Raji (cell line): ENCODE data around the gene ELMO3.

Experiments
- POLR2A ChIP-seq: IDR thresholded peaks from 2 replicates; pipeline ENCODE4 v1.6.1; 2011; ENCODE audit warnings: low read depth, low read length, control low read depth; ENCODE audit not compliant: insufficient read depth

Gene ELMO3

GRCh38 chr16:67184453-67184994, 14.4 kb upstream of the ELMO3 start:
- no peak for TF ChIP-seq POLR2A

GRCh38 chr16:67184995-67185650, 13.8 kb upstream of the ELMO3 start:
- TF ChIP-seq POLR2A: no peak

DNA sequence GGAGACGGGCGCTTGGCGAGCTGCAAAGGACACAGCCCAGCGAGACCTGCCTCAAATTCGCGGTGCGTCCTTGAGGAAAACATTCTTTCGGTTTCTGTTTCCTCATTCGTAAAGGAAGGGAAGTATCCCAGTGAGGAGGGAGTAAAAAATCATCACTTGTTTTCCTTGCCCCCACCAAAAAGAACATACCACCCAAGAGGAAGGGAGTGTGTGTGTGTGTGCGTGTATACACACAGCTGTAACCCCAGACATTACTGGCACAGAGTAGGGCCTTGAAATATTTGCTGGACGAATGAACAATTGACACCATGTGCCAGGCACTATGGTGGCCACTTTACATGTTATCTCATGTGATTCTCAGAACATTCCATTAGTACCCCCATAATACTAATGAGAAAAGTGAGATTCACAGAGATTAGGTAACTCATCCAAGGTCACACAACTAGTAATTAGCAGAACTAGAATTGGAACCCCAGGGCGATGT, 13.2 kb upstream of the ELMO3 start:
- TF ChIP-seq POLR2A: no peak

DNA sequence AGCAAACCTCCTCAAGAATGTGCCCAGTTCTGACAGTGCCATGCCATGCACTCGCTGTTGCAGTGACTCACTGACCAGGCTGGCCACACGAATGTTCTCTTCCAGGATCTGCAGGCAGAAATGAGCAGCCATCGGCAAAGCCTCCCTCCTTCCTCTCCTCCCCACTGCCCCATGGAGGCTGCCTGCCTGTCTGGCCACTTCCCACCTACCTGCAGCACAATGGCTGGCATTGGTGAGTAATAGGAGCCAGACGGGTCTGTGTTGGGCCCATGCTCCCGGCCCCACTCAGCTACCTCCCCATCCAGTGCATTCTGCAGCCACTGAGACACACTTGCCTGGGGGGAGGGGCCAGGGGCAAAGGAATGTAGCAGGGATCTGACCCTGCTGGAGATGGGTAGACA, 12.4 kb upstream of the ELMO3 start:
- TF ChIP-seq POLR2A: no peak

- TF ChIP-seq POLR2A: no peak
Measured at GRCh38 chr16:67187175-67187890, 11.6 kb upstream of the ELMO3 start.

DNA sequence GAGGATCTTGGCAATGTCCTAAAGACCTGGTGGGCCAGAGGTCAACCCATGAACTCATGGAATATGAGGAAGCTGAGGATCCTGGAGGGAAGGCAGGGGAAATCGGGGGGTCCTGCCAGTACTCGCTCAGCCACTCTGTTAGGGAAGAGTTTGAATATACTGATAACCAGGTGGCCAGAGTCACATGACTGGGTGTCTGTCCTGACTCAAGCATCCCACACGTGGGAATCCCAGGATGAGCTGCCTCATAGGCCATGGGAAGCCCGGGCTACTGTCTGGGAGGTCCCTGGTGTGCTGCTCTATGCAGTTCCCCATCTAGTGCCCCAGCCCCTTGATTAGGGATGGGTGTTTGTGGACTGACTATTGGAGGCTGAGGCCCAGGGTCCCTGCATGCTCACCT, 10.6 kb upstream of the ELMO3 start:
- no peak for TF ChIP-seq POLR2A

GRCh38 chr16:67188798-67189197, 10.1 kb upstream of the ELMO3 start:
- no peak for TF ChIP-seq POLR2A

- no peak for TF ChIP-seq POLR2A
Measured at GRCh38 chr16:67190041-67190440, 8.9 kb upstream of the ELMO3 start, which contains the start of gene EXOC3L1. Gene EXOC3L1, minus strand, starts transcription at chr16:67190136. Its CDS starts 460 bp downstream, at chr16:67189676.

DNA sequence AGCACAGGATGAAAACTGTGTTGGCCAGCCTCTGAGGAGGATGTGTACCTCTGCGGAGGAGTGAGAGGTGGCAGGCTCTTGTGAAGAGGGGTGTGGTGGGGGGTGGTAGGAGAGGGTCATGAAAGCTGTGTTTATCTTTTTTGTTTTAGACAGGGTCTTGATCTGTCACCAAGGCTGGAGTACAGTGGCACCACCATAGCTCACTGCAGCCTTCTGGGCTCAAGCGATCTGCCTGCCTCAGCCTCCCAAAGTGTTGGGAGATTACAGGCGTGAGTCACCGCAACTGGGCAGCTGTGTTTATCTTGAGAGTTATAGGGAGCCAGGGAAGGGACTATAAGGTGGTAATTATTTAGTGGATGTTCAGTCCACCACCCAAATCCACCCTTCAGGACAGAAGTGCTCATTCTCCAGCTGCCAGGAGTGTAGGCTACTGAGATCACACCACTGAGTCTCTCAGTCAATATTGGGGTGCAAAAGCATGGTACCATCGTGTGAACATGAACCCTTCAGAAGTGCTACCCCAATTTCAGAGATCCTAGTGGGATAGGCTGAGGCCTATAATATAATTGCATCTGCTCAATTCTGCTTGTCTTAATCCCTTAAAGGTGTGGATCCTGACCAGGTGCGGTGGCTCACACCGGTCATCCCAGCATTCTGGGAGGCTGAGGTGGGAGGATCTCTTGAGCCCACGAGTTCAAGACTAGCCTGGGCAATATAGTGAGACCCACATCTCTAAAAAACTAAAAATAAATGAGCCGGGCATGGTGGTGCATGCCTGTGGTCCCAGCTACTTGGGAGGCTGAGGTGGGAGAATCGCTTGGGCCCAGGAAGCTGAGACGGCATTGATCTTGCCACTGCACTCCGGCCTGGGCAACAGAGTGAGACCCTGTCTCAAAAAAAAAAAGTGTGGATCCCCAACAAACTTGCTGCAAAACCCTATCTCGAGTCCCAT, 8.2 kb upstream of the ELMO3 start:
- TF ChIP-seq POLR2A: no peak

DNA sequence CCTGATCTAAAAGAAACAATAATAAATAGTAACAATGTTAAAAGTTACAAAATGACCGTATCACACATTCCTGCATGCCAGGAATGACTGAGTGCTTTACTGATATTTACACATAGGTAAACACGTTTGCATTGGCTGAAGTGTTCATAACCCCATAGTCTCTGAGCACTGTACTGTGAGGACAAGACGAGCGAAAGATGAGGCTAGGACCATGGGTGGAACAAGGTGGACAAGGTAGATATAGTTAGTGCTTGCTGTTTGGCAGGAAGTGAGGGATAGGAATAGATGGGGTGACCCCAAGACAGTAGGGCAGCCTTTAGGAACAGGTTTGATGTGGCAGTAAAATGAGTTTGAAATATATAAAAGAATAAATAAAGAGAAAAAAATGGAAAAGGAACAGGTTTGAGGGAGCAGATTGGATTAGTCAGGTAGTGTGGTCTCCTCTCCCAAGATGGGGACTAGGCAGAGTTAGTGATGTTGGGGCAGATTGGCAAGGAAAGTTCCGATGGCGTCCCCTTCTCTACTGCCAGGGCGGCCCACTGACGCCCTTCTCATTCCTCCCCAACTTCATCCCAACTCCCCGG, 7.4 kb upstream of the ELMO3 start:
- TF ChIP-seq POLR2A: no peak

DNA sequence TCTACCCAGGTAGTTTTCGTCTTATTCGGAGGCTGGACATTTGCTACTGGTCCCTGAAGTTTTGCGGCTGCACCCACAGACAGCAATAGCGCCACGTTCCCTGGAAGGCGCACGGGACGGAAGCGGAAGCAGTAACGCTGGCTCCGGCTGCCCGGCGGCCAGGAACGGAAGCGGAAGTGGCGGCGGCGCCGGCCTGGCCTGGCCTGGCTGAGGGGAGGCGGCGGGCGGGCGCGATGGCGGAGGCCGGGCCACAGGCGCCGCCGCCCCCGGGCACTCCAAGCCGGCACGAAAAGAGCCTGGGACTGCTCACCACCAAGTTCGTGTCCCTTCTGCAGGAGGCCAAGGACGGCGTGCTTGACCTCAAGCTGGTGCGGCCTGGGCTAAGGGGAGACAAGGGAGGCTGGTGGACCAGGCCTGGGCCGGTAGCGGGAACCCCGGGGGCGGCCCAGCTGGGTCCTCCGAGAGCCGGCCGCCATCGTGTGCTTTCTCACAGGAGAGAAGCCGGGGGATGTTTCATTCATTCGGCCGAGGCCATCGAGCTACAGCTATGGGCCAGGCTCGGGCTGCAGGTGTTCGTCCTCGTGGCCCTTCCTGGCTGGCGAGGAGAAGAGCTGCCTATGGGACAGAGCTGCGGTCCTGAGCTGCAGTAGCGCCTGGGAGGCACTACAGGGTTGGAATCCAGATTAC, 6.8 kb upstream of the ELMO3 start, which contains the start of gene E2F4:
Gene E2F4 (plus strand): TSS at position 161 of the 687 bp plus-strand sequence. CDS start 73 bp downstream, at position 234.
- TF ChIP-seq POLR2A: peak; percentile 76

GRCh38 chr16:67192781-67193361, 6.1 kb upstream of the ELMO3 start:
- no peak for TF ChIP-seq POLR2A

GRCh38 chr16:67193536-67193935, 5.4 kb upstream of the ELMO3 start:
- TF ChIP-seq POLR2A: no peak

- TF ChIP-seq POLR2A: no peak
Measured at GRCh38 chr16:67194260-67194659, 4.7 kb upstream of the ELMO3 start.
